ENCODE results near the gene MDC1.

MDC1 gene

GRCh38 chr6:30684386-30685156 is 32.5 kb downstream of the MDC1 start:
- Histone ChIP-seq H4K20me1 (ENCODE audit: insufficient read depth, low read length) (peaks cover 8% of the 10 kb centered on the region; the same call in 1 of the 2 replicates), H3K27ac (ENCODE audit: low read length) (peak overlapping the region; percentile 90), H2AFZ (ENCODE audit: low read depth, low read length) (no peak overlapping the region), H3K9me3 (ENCODE audit: insufficient read depth, low read length) (no peaks in the 10 kb centered on the region), H3K36me3 (replicated peaks; ENCODE audit: low read depth, low read length) (peaks cover 3% of the 10 kb centered on the region), H3K4me2 (ENCODE audit: low read length) (peak overlapping the region; percentile 100), H3K4me1 (ENCODE audit: low read length) (peaks cover 38% of the 10 kb centered on the region), H3K4me3 (ENCODE audit: low read length) (peak overlapping the region; percentile 90), H3K27me3 (ENCODE audit: low read depth, low read length) (no peaks in the 10 kb centered on the region), H3K9ac (ENCODE audit: low read length) (peak overlapping the region; percentile 93), H3K79me2 (ENCODE audit: low read length) (peaks cover 64% of the 10 kb centered on the region)
- TF ChIP-seq EZH2phosphoT487 (IDR thresholded peaks at IDR 0.05; ENCODE audit: low read depth) (no peak), CTCF (IDR thresholded peaks at IDR 0.05; ENCODE audit: low read depth, low read length) (no peak)

- Histone ChIP-seq H3K79me2 (ENCODE audit: low read length) (peaks cover 65% of the 10 kb centered on the region), H3K36me3 (replicated peaks; ENCODE audit: low read depth, low read length) (peaks cover 3% of the 10 kb centered on the region), H3K27ac (ENCODE audit: low read length) (peak overlapping the region; percentile 90)
Measured at GRCh38 chr6:30683980-30684338, 33.1 kb downstream of the MDC1 start.

DNA sequence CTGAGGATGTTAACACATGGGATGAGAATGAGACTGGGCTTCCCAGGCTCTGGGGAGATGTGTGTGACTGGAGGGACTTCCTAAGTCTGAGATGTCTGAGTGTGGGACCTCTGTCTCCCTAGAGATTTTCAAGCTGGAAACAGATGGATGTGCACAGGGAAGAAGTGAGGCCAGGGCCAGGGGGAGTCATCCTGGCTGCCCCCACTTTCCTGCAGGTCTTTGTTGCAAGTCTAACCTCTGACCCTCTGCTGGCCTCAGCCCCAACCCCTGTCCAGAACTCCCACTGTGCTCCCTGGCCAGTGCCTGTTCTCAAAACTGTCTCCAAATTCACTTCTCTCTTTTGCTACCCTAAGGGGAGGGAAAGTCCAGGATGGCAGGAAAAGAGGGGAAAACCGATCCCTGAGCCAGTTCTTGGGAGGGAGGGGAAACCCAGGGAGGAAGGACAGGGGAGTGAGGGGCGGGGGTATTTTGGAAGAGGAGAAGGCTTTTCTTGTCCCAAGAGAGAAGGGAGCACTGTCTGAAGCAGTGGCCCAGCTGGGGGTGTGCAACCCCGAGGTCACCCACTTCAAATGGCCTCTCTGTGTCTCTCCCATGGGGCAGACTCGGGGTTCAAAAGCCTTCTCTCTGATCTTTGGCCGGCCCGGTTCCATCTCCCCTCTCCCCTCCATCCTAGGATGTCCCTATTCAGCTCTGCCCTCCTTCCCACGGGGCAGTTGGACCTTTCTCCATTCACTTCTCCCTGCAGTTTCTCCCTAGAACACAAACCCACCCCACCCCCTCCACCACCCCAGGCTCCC is 33.7 kb downstream of the MDC1 start:
- H3K4me3 ChIP-seq (ENCODE audit: low read length), result peak overlapping the region; percentile 90
- no peak overlapping the region for H2AFZ ChIP-seq (ENCODE audit: low read depth, low read length)
- H4K20me1 ChIP-seq (ENCODE audit: insufficient read depth, low read length), result peaks cover 10% of the 10 kb centered on the region; the same call in 1 of the 2 replicates
- peak overlapping the region; percentile 90 for H3K27ac ChIP-seq (ENCODE audit: low read length)
- H3K4me1 ChIP-seq (ENCODE audit: low read length), result peaks cover 43% of the 10 kb centered on the region
- H3K36me3 ChIP-seq (replicated peaks; ENCODE audit: low read depth, low read length), result peaks cover 3% of the 10 kb centered on the region
- no peaks in the 10 kb centered on the region for H3K9me3 ChIP-seq (ENCODE audit: insufficient read depth, low read length)
- peak overlapping the region; percentile 100 for H3K4me2 ChIP-seq (ENCODE audit: low read length)
- peaks cover 65% of the 10 kb centered on the region for H3K79me2 ChIP-seq (ENCODE audit: low read length)
- no peak for TF ChIP-seq EZH2phosphoT487 (IDR thresholded peaks at IDR 0.05; ENCODE audit: low read depth)
- TF ChIP-seq CTCF (IDR thresholded peaks at IDR 0.05; ENCODE audit: low read depth, low read length), result no peak
- H3K27me3 ChIP-seq (ENCODE audit: low read depth, low read length), result no peaks in the 10 kb centered on the region
- peak overlapping the region; percentile 93 for H3K9ac ChIP-seq (ENCODE audit: low read length)

More at GRCh38 chr6:30683980-30684338, 33.1 kb downstream of the MDC1 start:
- peaks cover 10% of the 10 kb centered on the region; the same call in 1 of the 2 replicates for H4K20me1 ChIP-seq (ENCODE audit: insufficient read depth, low read length)
- H3K4me1 ChIP-seq (ENCODE audit: low read length), result peaks cover 44% of the 10 kb centered on the region
- H3K9ac ChIP-seq (ENCODE audit: low read length), result peak overlapping the region; percentile 93
- H3K4me2 ChIP-seq (ENCODE audit: low read length), result peak overlapping the region; percentile 100
- peak overlapping the region; percentile 90 for H3K4me3 ChIP-seq (ENCODE audit: low read length)
- TF ChIP-seq CTCF (IDR thresholded peaks at IDR 0.05; ENCODE audit: low read depth, low read length), result no peak
- no peak for TF ChIP-seq EZH2phosphoT487 (IDR thresholded peaks at IDR 0.05; ENCODE audit: low read depth)
- no peak overlapping the region for H2AFZ ChIP-seq (ENCODE audit: low read depth, low read length)
- no peaks in the 10 kb centered on the region for H3K9me3 ChIP-seq (ENCODE audit: insufficient read depth, low read length)
- H3K27me3 ChIP-seq (ENCODE audit: low read depth, low read length), result no peaks in the 10 kb centered on the region

Measured in OCI-LY3 (cell line).